ENCODE measurements around the gene PPP1R11.

Gene PPP1R11

DNA sequence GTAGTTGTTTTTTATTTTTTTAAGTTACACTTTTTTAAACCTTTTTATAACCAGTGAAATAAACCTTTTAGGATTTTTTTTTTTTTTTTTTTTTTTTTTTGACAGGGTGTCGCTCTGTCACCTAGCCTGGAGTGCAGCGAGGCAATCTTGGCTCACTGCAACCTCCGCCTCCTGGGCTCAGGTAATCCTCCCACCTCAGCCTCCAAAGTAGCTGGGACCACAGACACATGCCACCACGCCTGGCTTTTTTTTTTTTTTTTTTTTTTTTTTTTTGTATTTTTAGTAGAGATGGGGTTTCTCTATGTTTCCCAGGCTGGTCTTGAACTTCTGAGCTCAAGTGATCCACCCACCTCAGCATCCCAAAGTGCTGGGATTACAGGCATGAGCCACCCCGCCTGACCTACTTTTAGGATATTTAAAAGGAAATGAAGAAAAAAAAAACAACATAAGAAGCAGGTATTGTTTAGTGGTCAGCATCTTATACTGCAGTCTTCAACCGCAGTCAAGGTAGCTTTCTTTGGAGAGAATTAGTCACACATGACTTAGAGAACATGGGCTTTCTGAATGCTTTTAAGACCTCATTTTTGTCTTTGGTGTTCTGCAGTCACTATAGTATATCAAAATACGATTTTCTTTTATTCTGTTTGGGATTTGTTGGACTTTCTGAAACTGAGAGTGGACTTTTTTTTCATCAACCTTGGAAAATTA lies 4.4 kb upstream of the PPP1R11 start:
- no peak for FAIRE-seq

DNA sequence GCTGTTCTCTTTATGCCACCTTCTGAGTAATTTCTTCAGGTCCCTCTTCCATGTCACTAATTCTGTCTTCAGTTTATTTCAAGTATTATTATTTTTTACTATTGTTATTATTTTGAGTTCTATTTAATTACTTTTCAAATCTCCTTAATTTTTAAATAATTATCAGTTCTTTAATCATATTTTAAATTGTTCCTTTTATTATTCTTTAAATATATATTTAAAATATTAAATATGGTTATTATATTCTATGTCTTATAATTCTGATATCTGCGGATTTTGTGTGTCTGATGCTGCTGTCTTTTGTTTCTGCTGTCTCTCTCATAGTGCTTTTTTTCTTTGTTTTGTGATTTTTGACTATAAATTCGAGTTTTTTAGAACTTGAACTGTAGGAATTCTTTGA lies 3.7 kb upstream of the PPP1R11 start:
- FAIRE-seq, result peak; percentile 31

DNA sequence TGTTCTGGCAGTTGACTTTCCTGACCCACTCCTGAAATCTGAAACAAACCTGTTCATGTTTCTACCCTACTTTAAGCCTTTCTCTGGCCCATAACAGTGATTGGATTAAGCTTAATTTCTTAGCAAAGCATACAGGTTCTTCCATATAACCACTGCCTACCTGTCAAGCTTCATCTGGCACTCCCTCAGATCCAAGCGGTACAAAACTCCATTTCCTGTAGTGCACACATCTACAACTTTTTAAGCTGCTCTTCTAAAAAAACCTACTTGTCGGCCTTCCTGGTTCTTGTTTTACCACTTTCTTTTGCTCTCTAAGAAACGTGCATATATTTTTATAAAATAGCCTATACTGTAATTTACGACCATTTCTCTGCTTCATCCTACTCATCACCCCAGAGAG lies 916 bp upstream of the PPP1R11 start:
- no peak for FAIRE-seq

DNA sequence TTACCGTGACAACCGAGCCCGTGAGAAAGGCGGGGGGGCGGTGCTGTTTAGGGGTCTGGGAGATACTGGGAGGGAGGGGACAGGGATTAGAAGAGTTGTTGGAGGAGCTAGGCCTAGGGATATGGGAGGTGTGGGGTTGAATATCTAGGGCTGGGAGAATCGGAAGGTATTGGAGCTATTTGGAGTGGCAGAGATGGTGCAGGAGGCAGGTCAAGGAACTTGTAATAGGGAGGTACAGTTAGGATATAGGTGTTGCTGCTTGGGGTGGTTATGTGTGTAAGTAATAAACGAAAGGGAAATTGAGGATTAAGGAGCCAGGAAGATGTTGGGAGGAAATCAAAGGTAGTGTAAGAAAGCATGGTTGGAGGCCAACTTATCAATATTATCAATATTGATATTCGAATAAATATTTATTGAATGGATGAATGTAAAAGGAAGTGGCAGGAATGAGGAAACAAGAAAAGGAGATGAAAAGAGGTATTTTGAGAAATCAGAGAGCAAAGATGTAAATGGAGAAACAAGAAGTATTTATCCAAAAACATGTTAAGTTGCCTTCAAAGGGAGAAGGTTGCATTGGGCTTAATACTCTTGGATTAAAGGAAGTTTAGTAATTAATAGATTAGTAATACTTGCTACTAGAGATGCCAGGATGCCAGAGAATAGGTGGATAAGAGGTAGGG lies 602 bp downstream of the PPP1R11 start:
- no peak for FAIRE-seq

DNA sequence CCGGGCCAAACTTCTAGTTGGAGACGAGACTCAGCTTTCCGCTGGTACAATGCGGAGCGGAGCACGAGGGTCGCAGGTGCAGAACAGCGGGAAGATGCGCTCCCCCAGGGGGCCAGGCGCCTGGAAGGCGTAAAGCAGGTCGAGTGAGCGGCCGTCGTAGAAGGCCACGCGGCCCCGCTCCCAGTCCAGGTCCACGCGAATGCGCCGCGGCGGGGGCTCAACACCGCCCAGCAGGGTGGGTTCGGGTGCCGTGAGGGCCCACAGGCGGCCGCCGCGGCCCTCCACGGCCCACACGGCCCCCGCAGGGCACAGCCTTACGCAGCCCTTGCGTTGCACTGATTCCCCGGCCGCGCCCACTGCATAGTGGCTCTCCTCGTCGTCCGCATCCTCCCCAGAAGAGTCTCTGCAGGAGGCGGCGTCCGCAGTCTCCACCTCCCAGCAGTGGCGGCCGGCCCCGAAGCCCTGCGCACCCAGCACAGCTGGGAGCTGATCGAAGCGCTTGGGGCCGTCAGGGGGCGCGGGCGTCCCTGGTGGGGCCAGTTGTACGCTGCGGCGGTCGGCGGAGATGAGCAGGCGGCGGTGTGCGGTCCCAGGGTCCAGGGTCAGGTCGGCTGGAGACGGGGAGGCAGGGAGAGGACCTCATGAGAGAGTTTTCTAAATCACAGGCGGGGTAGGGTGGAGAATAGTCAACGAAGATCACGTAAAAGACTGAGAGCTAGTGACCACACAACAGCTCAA lies 4.3 kb downstream of the PPP1R11 start:
- FAIRE-seq, result no peak

DNA sequence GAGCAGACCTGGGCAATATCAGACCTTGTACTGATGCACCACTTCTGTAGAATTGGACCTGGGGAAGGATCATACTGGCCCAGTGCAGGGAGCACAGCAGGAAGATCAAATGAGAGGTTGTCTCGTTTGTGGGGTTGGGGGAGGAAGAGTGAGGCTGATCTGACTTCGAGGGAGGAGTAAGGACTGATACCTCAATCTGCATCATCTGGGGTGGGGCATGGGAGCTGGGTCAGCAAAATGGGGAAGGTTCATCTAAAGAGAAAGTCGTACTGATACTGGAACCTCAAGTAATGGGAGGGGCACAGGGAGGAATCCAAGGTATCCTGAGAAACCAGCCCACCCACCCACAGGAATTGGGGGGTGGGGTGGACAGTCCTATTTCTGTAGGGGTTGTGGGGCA lies 4.9 kb downstream of the PPP1R11 start:
- no peak for FAIRE-seq

DNA sequence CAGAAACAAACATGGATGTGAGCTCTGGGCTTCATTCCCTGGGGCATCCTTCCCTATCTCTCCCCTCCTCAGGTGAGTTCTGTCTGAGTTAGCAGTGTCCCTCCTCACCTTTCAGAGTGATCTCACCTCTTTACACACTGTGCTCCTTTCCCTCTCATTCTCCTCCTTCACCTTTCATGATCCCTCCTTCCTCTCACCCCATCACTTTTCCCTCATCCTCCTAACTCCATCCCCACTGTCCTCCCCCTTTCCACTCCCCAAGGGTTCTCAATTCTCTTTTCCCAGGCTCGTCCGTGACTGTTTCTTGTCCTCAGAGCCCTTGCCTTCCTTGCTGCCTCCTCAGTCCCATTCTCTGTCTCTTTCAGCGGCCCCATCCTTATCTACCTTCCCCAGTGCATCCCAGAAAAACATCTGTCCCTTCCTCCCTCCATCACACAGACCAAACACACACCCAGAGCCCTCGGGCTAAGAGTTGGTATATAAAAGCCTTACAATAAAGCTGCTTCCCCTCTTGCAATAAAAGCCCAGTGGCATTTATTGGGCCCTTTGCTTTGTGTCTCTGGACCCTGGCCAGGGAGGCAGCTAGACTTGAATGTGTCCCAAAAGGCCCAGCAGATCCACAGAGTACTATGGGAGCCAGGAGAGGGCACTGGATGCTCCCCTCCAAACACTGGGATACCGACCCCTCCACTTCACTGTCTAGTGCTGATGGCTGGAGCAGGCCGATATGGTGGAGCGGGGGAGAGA lies 6.7 kb downstream of the PPP1R11 start:
- FAIRE-seq, result no peak

DNA sequence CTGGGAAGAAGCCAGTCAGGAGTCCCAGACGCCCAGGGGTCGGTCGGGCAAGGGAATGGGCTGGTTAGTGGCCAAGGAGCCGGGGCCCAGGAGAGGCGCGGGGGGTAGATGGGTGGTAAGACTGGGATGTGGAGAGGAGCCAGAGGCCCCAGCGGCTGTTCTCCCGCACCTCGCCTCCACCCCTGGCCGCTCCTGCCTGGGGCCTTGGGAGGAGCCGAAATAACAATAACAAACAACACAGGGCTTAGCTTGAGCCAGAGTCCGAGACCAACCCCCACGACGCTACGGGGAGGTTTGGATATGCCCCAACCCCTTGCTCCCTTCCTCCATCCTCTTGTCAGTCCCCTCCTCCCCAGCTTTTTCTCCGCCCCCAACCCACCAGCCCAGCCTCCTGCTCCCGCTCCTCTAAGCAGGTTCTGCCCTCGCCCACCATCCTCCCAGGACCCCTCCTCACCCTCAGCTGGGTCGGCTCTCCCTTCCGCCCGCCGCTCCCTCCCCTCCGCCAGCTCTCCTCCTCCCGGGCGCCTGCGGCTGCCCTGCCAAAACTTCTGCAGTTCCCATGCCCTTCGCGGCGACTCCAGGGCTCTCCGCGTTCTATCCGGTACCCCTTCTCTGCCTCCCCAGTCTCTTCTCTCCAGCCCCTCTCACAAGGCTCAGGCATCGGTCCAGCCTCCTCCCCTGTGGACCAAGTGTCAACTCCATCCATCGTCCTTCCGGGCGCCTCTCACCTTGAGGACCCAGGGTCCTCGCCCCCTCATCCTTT lies 7.5 kb downstream of the PPP1R11 start:
- FAIRE-seq, result no peak

DNA sequence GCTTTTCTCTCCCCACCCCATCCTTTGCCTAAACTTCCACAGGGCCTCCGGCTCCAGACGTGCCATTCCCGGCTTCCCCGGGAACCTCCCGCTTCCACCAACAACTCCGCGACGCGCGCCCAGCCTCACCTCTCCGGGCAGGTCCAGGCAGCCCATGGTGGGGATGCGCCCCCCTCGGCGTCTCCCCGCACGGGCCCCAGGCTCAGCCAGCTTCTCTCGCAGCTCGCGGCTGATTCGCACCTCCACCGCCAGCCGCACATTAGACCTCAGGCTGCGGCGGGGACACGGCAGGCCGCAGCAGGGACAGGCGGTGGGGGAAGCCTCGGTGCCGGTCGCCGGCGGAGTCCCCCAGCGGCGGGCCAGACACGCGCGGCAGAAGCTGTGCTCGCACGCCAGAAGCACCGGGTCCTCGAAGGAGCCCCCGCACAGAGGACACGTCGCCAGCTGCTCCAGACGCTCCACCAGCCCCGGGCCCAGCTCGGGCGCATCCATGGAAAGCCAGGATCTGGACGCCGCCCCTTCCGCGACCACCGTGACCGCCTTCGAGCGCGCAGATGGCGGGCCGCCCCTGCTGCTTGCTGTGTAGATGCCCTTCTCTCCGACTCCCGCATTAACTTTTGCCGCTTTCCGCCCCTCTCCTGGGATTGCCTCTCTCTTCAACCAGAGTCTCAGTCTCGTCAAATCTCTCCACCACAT lies 8.2 kb downstream of the PPP1R11 start, which contains the start of gene RNF39:
Gene RNF39 (minus strand): TSS at position 676 of the 696 bp plus-strand sequence. CDS start 184 bp downstream, at position 492.
- FAIRE-seq, result no peak

DNA sequence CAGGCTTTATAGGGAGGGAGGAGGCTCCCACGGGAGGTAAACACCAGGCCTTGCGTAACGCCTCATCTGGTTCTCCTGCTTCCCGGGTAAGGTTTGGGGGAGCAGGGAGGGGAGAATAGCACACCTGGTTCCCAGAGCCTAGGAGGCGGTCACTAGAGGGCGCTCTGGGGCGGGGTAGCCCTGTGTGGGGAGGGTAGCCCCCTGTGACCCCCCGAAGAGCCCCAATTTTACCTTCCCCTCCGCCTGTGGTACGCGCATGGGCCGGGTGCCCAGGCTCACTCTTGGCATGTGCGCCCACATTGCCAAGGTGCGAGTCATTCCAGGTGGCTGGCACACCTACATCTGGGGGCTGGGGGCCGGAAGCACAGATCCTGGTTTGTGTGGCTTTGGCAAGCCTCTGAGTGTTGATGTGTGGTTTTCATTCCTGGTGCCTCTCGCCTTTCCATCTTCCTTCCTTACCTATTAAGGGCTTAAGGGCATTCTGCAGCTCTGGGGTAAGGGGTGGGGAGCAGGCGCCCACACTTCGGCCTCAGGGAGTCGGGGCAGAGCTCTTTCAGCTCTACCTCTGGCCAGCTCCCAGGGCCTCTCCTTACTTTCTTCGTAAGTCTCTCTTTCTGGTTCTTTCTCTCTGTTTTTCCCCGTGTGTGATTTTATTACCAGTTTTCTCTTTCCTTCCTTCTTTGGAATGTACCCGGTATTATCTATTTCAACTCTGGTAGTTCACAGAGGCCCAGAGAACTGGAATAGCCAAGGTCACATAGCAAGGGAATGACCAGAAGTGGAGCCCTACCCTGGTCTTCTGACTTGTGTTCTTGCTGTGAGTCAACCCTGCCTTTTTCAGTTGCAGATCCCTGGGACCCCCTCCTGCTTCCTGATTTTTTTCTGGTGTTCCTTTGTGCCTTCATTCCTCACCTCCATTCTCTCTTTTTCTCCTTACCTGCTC lies 9.1 kb downstream of the PPP1R11 start:
- FAIRE-seq, result no peak

DNA sequence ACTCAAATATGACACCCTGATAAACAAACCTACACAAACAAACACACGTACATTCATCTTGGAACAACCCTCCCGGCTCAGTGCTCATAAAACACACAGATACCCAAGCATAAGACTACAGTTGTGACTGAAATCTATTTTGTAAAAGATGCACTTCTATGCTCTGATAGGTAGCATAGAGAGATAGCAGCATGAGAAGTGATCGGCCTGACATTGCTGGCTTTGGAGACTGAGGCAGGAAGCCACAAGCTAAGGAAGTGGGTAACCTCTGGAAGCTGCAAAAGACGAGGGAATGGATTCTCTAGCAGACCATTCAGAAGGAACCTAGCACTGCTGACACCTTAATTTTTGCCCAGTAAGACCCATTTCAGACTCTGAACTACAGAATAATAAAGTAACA lies 10.2 kb downstream of the PPP1R11 start:
- FAIRE-seq, result no peak

DNA sequence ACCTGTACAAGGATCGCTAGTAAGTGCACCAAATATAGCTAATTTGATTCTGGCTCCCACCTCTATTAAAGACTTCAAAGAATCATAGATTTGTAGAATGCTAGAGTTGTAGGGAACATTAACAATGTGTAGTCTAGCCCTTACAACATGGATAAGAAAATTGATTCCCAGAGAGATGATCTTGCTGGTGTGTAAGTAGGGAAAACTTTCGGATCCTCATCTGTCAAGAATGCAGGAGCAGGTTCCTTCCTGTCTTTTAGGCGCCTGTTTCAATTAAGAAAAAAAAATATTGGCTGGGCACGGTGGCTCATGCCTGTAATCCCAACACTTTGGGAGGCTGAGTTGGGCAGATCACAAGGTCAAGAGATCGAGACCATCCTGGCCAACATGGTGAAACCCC lies 20.9 kb downstream of the PPP1R11 start:
- no peak for FAIRE-seq

DNA sequence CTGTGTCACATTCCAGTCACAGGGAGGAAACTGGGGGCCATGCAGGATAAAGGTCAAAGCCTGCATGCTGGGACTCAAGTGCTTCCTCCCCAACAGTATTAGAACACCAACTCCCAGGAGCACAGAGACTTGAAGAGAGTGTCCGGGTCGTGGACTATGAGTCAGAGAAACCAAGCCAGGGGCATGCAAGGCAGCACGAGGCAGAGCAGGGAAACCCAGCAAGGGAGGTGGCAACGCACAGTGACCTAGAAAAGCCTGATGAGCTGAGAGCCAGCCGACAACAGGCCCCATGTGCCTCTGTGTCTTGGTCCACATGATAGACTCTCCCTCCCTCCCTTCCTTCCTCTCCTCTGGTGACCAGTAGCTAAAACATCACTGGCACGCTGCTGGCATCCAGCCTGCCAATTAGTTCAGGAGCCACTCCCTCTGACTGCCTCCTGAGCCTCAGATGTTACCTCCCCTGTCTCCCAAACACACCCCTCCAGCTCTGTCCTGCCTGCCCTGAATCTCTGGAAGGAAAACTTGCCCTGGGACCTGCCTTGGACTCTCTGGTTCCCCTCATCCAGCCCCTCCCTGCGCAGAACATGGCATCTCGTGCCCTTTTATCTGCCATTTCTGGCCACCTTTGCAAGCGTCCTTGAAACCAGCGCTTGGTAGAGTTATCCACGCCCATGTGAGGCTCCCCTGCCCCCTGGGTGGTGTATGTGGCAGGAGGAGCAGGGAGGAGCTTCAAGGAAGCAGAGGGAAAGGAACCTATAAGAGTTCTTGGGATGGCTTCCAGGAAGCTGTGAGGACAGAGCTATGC lies 24.8 kb downstream of the PPP1R11 start:
- no peak for FAIRE-seq

DNA sequence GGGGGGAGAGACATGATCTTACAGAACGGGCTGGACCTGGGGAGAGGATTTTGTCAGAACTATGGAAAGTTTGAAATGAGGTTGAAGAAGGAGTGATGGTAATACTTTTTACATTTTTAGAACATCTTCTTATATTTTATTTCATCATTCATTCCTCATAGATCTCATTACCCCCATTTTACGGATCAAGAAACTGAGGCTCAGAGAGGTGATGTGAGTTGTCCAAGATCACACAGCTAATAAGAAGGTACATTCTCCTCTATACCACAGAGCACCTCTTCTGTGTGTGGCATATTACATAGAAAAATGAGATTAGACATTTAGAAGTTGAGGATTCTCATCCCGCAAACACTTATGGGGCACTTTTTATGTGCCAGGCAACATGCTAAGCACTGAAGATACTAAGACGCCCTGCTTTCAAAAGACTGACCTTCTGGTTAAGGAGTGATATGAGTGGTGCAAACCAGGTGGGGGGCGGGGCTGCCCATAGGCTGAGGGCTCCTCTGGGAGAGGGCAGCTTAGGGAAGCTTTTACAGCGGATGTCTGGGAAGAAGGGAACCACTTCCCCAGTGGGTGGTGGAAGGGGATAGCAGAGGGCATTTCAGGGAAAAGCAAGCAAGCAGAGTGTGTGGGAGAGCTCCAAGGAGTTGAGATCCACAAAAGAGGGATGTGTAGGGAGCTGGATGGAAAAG lies 26.0 kb downstream of the PPP1R11 start:
- no peak for FAIRE-seq

DNA sequence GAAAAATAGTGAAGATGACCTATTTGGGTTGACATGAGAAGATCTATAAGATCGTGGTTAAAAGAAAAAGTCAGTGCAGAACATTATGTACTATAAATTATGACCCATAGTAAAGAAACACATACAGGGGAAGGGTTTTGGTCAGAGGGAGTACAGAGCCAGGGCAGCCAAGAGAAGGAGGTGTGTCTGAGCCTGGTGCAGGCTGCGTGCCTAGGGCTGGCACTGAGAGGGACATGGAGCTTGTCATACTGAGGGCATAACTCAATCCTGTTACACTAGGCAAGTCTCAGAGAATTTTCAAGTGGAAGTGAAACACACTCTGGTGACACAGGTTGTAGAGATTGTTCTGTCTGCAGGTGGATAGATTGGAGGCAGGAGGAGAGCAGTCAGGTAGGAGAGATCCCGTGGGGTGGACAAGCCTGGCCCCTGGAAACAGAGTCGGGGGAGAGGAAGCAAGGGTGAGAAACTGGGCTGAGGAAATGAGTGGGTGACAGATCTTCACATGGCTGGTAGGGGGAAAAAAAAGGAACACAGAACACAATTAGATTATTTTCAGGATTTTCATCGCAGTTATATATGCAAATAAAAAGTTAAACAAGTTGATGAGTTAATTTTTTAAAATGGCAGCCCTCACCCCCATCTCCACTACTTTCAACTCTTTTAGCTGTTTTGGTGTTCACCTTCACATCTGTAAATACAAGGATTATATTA lies 27.1 kb downstream of the PPP1R11 start:
- FAIRE-seq, result no peak

DNA sequence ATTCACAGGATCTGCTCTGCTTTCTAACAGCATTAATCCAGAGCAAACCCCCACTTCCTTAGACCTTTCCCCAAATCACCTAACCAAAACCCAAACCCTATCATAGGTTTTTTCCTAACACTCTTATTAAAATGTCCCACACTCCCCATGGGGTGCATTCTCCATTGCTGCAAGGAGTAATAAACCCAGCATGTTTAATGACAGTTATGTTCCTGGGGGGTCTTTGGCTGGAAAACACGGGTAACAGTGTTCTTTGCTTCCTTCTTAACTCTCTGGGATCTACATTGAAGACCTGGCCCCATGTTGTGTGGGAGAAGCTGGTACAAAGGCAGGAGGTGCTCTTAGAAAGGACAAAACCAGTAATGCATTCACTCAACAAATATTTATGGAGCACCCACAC lies 29.8 kb downstream of the PPP1R11 start:
- no peak for FAIRE-seq

DNA sequence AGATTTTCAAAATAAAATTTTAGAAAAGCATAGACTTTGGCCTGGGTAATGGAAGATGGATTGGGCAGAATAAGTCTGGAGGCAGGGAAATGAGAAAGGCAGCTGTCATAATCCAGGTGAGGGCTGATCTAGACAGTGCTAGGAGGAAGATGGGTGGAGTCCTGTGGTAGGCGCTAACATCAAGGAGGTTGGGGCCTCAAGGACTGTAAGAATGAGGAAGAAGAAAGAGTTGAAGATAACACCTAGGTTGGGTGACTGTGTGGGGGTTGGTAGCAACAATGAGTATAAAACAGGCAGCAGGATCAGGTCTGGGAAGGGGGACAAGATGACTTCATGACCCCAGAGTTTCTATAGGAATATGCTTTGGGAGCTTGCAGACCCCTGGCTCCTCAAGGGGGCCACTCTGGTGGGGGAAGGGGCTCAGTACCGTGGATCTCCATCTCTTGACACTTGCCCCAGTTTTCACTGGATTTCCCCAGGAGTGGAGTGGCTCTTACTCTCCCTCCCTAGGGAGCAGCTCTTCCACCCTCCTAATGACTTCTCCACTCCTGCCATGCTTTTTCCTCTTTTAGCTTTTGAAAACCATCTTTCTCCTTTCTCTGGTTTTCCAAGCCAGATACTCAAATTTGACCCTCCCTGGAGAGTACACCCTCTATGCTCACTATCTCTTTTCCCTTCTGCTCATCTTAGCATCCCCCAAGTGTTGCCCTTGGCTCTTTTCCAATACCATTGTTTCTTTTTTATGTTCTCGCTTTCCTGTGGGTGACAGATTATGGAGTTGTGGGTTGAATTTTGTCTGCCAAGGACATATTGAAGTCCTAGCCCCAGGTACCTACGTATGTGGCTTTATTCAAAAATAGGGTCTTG lies 31.1 kb downstream of the PPP1R11 start:
- no peak for FAIRE-seq

Measured in endometrium (tissue), 2 donors.